Panc1 (cell line): Measurements from ENCODE around the gene TFAM. TPM values are rescaled to one million over a fixed set of nuclear protein-coding genes. Genes with fewer than 3 reads are reported as not detected.
A peak's percentile ranks its signal among the peaks of the same experiment; 100 is the strongest.

Experiments used
- ATAC-seq: fragments of 200-7000 bp; cut with Tn5 transposase; 2 replicates; pipeline ENCODE4 v1.9.1; 2020; ENCODE audit warnings: mild to moderate bottlenecking, moderate library complexity
- Bru-seq: library from RNA; stranded (reverse); fragments of 400-500 nt; gene quantifications from one replicate; lab custom pipeline; 2021; lab: Mats Ljungman, UMichigan
- BruChase-seq, 2 experiments: library from RNA; stranded (reverse); fragments of 400-500 nt; gene quantifications; one replicate each; lab custom pipeline; 2021; lab: Mats Ljungman, UMichigan
- BruUV-seq: library from RNA; stranded (reverse); fragments of 400-500 nt; replicated peaks from 2 replicates; lab custom pipeline; 2021; lab: Mats Ljungman, UMichigan
- CTCF ChIA-PET: fragments of 300-600 bp; sonication (Branson Sonifier 250); formaldehyde crosslinking; loops from one replicate; lab custom pipeline; 2022; ENCODE audit warnings: antibody characterized with exemption; lab: Charles Lee
- POLR2A ChIA-PET: fragments of 300-600 bp; sonication (Branson Sonifier 250); formaldehyde crosslinking; loops from one replicate; lab custom pipeline; 2022; ENCODE audit warnings: antibody characterized with exemption; lab: Charles Lee
- DNase-seq: peaks from one replicate; pipeline ENCODE4 v3.0.0-alpha.2; 2010; ENCODE audit warnings: low read depth, low spot score
- H3K27ac ChIP-seq: 2 replicates; pipeline ENCODE4 v1.5.1; 2011; ENCODE audit warnings: mild to moderate bottlenecking, low read length, inconsistent platforms
- H3K27me3 ChIP-seq: fragments of 200-500 bp; sonication (Bioruptor generic); 2 replicates; pipeline ENCODE4 v1.6.0; 2014; ENCODE audit warnings: low read length, inconsistent platforms; ENCODE audit not compliant: control insufficient read depth, insufficient read depth
- H3K36me3 ChIP-seq: fragments of 200-500 bp; sonication (Bioruptor generic); 2 replicates; pipeline ENCODE4 v1.5.1; 2014; ENCODE audit warnings: inconsistent platforms, mild to moderate bottlenecking, low read length, moderate library complexity; ENCODE audit not compliant: control insufficient read depth, insufficient read depth
- H3K4me1 ChIP-seq: 2 replicates; pipeline ENCODE4 v1.5.1; 2011; ENCODE audit warnings: inconsistent platforms, mild to moderate bottlenecking, low read length, moderate library complexity; ENCODE audit not compliant: control insufficient read depth, insufficient read depth
- H3K4me3 ChIP-seq, 2 experiments: 2 replicates each; pipeline ENCODE4 v1.5.1; 2011 to 2012; ENCODE audit warnings: low read depth in 2 of 2, low read length in 2 of 2, mild to moderate bottlenecking in 2 of 2, inconsistent platforms in 1 of 2, moderate library complexity in 1 of 2
- H3K9me3 ChIP-seq: fragments of 200-500 bp; sonication (Bioruptor generic); 2 replicates; pipeline ENCODE4 v1.5.1; 2014; ENCODE audit warnings: low read depth, mild to moderate bottlenecking, inconsistent platforms, low read length, moderate library complexity; ENCODE audit not compliant: control insufficient read depth, insufficient read depth
- CTCF ChIP-seq: fragments of 450-650 bp; IDR thresholded peaks from 2 replicates; pipeline ENCODE4 v1.5.1; 2017; ENCODE audit warnings: mild to moderate bottlenecking
- POLR2AphosphoS5 ChIP-seq: IDR thresholded peaks from 2 replicates; pipeline ENCODE4 v1.6.1; 2012; ENCODE audit warnings: mild to moderate bottlenecking, low read depth, low read length, moderate library complexity
- SIN3A ChIP-seq: IDR thresholded peaks from 2 replicates; pipeline ENCODE4 v1.6.1; 2012; ENCODE audit warnings: low read depth, mild to moderate bottlenecking, low read length, moderate library complexity, borderline replicate concordance; ENCODE audit not compliant: insufficient read depth
- TCF7L2 ChIP-seq: IDR thresholded peaks from 2 replicates; pipeline ENCODE4 v1.6.1; 2011; ENCODE audit warnings: mild to moderate bottlenecking, low read depth, low read length, inconsistent platforms
- in situ Hi-C: cut with HindIII; loops from 2 replicates; pipeline ENCODE4 v1.10.0; 2016; ENCODE audit warnings: low sequenced_read_pairs, low pct_unique_long_range_greater_than_20kb
- intact Hi-C: fragments of 100-400 bp; cut with micrococcal nuclease; formaldehyde crosslinking; loops from one replicate; pipeline ENCODE4 v1.10.0; 2022; ENCODE audit not compliant: unreplicated experiment
- long read RNA-seq: library from polyadenylated mRNA; unstranded; transcript quantifications from one replicate; pipeline ENCODE4 v2.0.0, GENCODE V29; 2021; ENCODE audit not compliant: unreplicated experiment
- polyA plus RNA-seq: library from polyadenylated mRNA; unstranded; fragments of >200 nt; gene quantifications from one replicate; pipeline ENCODE4 v1.2.1, GENCODE V29; 2012; ENCODE audit warnings: missing spikeins; ENCODE audit not compliant: insufficient read length
- total RNA-seq: library from RNA; stranded (reverse); gene quantifications from one replicate; pipeline ENCODE4 v1.2.1, GENCODE V29; 2021; ENCODE audit not compliant: unreplicated experiment
- TF ChIP-seq, protein P1 (sequence below), 2 experiments: IDR thresholded peaks; 2 replicates each; pipeline ENCODE4 v1.6.1; 2011 to 2012; ENCODE audit warnings: low read depth in 2 of 2, control low read depth in 1 of 2, low read length in 1 of 2, mild to moderate bottlenecking in 1 of 2, moderate library complexity in 1 of 2; ENCODE audit not compliant: insufficient read depth in 1 of 2

TFAM gene
- total RNA-seq (78.2 TPM), Bru-seq, nascent RNA (percentile 93 among the genes with signal in this experiment), BruChase-seq, experiment 1, labeled RNA remaining after a 2-hour chase (percentile 98 among the genes with signal in this experiment), BruChase-seq, experiment 2, labeled RNA remaining after a 6-hour chase (percentile 99 among the genes with signal in this experiment)
- polyA plus RNA-seq, result 41.2 TPM
- long read RNA-seq, full-length matches to known transcripts, result 48 of 63 reads
- long read RNA-seq, partial matches to known transcripts, result 8 of 63 reads
- long read RNA-seq, other reads (novel, unspliced or antisense), result 7 of 63 reads

DNA sequence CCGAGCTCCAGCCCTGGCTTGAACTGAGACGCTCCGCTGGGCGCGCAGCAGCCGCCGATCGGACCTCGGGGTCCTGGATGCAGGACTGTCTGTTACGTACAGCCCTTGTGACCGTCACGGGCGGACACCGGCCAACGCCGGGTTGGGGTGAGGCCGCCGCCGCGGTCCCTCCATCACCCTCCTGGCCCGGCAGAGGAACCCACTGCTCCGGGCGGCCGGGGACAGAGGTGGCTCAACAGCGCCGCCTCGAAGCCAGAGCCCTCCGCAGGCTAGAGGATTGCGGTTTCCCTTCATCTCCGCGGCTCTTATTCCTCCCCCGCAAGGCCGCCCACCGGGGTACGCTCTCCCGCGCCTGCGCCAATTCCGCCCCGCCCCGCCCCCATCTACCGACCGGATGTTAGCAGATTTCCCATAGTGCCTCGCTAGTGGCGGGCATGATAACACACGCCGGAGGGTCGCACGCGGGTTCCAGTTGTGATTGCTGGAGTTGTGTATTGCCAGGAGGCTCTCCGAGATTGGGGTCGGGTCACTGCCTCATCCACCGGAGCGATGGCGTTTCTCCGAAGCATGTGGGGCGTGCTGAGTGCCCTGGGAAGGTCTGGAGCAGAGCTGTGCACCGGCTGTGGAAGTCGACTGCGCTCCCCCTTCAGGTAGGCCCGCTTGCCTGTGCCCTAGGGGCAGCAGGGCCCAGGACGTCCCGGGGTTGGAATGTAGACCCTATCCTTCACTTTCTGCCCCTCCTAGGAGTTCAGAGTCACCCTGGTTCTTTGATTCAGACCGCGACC lies at the start of gene TFAM:
TFAM (plus strand) TSS at position 412 of the 785 bp plus-strand sequence; CDS start at position 550, 138 bp downstream.
- Histone ChIP-seq H3K9me3 (no peaks in the 10 kb centered on the region), H3K36me3 (peaks cover 32% of the 10 kb centered on the region), H3K4me3 (peak within 1 kb of the TSS; percentile 97 to 99), H3K27ac (peak within 1 kb of the TSS; percentile 98), H3K4me1 (peaks cover 17% of the 10 kb centered on the region), H3K27me3 (no peaks in the 10 kb centered on the region)
- in situ Hi-C loops, result no loop called here
- peak; percentile 98 for ATAC-seq
- TF ChIP-seq POLR2AphosphoS5 (peak; percentile 98), SIN3A (peak; percentile 73), CTCF (peak; percentile 5; the same call in 1 of the 2 replicates), TCF7L2 (peak; percentile 93)
- TF ChIP-seq, protein P1, sequence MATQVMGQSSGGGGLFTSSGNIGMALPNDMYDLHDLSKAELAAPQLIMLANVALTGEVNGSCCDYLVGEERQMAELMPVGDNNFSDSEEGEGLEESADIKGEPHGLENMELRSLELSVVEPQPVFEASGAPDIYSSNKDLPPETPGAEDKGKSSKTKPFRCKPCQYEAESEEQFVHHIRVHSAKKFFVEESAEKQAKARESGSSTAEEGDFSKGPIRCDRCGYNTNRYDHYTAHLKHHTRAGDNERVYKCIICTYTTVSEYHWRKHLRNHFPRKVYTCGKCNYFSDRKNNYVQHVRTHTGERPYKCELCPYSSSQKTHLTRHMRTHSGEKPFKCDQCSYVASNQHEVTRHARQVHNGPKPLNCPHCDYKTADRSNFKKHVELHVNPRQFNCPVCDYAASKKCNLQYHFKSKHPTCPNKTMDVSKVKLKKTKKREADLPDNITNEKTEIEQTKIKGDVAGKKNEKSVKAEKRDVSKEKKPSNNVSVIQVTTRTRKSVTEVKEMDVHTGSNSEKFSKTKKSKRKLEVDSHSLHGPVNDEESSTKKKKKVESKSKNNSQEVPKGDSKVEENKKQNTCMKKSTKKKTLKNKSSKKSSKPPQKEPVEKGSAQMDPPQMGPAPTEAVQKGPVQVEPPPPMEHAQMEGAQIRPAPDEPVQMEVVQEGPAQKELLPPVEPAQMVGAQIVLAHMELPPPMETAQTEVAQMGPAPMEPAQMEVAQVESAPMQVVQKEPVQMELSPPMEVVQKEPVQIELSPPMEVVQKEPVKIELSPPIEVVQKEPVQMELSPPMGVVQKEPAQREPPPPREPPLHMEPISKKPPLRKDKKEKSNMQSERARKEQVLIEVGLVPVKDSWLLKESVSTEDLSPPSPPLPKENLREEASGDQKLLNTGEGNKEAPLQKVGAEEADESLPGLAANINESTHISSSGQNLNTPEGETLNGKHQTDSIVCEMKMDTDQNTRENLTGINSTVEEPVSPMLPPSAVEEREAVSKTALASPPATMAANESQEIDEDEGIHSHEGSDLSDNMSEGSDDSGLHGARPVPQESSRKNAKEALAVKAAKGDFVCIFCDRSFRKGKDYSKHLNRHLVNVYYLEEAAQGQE (IDR thresholded peaks at IDR 0.05; ENCODE audit: insufficient read depth in 1 of 2, low read depth in 2 of 2, low read length in 1 of 2), result no peak
- BruUV-seq, result no TSS peak
- peak; percentile 30 for DNase-seq
- POLR2A ChIA-PET, result no interaction called here
- intact Hi-C loops, result no loop called here
- CTCF ChIA-PET, result no interaction called here

- ATAC-seq (no peak), DNase-seq (no peak)
- H3K4me1 ChIP-seq, result peaks cover 4% of the 10 kb centered on the region; the same call in 1 of the 2 replicates
- H3K4me3 ChIP-seq, result peak overlapping the region; percentile 84 to 93; a peak in 3 of 4 replicates
- no peak for TF ChIP-seq TCF7L2
- TF ChIP-seq, protein P1 (IDR thresholded peaks at IDR 0.05; ENCODE audit: insufficient read depth in 1 of 2, low read depth in 2 of 2, low read length in 1 of 2), result peak in 1 of 2 experiments; percentile 40; a peak in 1 of 4 replicates
- TF ChIP-seq SIN3A, result no peak
- no peaks in the 10 kb centered on the region; the same call in none of the 2 replicates for H3K36me3 ChIP-seq
- no peaks in the 10 kb centered on the region; the same call in 1 of the 2 replicates for H3K27me3 ChIP-seq
- POLR2A ChIA-PET, result no interaction called here
- H3K27ac ChIP-seq, result peak overlapping the region; percentile 76
- BruUV-seq, result no TSS peak
- H3K9me3 ChIP-seq, result no peaks in the 10 kb centered on the region
- in situ Hi-C loops, result no loop called here
- CTCF ChIA-PET, result no interaction called here
- intact Hi-C loops, result no loop called here
Measured at GRCh38 chr10:58336242-58336641, 49.0 kb upstream of the TFAM start.
